Measurements from ENCODE around the gene MAGI1.
"Not testable (repeated sequence)": the region's sequence is repeated elsewhere in the genome, so short reads cannot be mapped to it uniquely, and the experiment has no call there.

Gene MAGI1

DNA sequence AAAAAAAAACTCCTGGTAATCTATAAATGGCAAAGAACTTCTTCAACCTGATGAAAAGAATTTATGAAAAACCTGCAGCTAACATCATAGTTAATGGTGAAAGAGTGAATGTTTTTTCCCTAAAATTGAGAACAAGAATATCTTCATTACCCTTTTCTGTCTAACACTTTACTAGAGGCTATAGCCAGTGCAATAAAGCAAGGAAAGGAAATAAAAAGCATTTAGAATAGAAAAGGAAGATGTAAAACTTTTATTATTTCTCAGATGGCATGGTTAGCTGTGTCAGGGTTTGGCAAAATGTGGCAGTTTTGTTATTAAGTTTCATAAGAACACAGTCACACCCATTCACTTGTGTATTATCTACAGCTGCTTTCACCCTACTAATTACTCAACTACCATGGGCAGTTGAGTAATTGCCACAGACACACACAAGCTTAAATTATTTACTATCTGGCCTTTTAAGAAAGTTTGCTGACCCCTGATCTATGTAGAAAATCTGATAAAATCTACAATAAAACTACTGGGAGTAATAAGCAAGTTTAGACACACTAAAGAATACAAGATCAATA is 465.1 kb downstream of the MAGI1 start:
- no peak for DNase-seq (ENCODE audit: low read depth in 1 of 2, low spot score in 1 of 2)
- no peak for TF ChIP-seq JUND (IDR thresholded peaks at IDR 0.05; ENCODE audit: low read depth)
- in situ Hi-C loops (cut with HindIII; ENCODE audit: low pct_unique_long_range_greater_than_20kb, low sequenced_read_pairs): no loop called here

DNA sequence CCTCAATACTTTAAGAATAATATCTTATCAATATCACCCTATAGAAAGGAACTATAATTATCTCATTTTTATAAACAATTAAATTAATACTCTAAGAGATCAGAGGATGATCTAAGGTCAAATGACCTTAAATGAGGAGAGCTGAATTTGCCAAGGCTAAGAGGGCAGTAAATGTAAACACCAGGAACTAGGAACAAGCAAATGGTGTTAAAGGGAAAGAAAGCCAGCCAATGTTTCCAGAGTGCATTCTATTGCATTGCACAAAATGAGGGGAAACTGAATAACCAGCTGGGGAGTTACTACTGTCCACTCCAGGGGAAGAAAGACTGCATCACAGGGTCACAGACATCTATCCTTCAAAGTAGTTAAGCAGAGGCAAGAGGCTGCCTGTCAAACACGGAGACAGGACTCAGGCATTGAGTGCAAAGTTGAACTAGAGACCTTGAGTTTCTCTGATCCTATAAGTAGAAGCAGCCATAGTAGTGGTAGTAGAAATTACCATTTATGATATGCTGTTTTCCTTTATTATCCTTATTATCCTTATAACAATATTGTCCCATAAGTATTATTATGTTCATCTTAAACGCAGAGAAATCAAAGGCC is 466.4 kb downstream of the MAGI1 start:
- no peak for DNase-seq (ENCODE audit: low read depth in 1 of 2, low spot score in 1 of 2)
- no peak for TF ChIP-seq JUND (IDR thresholded peaks at IDR 0.05; ENCODE audit: low read depth)
- in situ Hi-C loops (cut with HindIII; ENCODE audit: low pct_unique_long_range_greater_than_20kb, low sequenced_read_pairs): no loop called here

GRCh38 chr3:65569845-65570405 is 468.8 kb downstream of the MAGI1 start:
- TF ChIP-seq JUND (IDR thresholded peaks at IDR 0.05; ENCODE audit: low read depth): no peak
- DNase-seq (ENCODE audit: low read depth in 1 of 2, low spot score in 1 of 2): no peak
- in situ Hi-C loops (cut with HindIII; ENCODE audit: low pct_unique_long_range_greater_than_20kb, low sequenced_read_pairs): no loop called here

DNA sequence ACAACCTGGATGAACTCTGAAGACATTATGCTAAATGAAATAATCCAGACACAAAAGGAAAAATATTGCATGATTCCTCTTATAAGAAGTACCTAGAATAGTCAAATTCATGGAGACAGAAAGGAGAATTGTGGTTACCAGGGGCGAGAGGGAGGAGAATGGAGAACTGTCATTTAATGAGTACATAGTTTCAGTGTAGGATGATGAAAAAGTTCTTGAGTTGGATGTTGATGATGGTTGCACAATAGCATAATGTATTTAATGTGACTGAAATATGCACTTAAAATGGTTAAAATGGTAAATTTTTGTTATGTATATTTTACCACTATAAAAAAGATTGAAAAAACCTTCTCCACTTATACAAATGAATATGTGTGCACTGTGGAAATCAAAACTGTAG is 469.6 kb downstream of the MAGI1 start:
- in situ Hi-C loops (cut with HindIII; ENCODE audit: low pct_unique_long_range_greater_than_20kb, low sequenced_read_pairs): no loop called here

GRCh38 chr3:65568497-65568896 is 470.2 kb downstream of the MAGI1 start:
- no peak for TF ChIP-seq JUND (IDR thresholded peaks at IDR 0.05; ENCODE audit: low read depth)
- in situ Hi-C loops (cut with HindIII; ENCODE audit: low pct_unique_long_range_greater_than_20kb, low sequenced_read_pairs): no loop called here
- no peak for DNase-seq (ENCODE audit: low read depth in 1 of 2, low spot score in 1 of 2)

More for the DNA sequence above, 469.6 kb downstream of the MAGI1 start:
- no peak for TF ChIP-seq JUND (IDR thresholded peaks at IDR 0.05; ENCODE audit: low read depth)
- no peak for DNase-seq (ENCODE audit: low read depth in 1 of 2, low spot score in 1 of 2)

GRCh38 chr3:65565744-65566143 is 473.0 kb downstream of the MAGI1 start:
- in situ Hi-C loops (cut with HindIII; ENCODE audit: low pct_unique_long_range_greater_than_20kb, low sequenced_read_pairs); DNase-seq (ENCODE audit: low read depth in 1 of 2, low spot score in 1 of 2): not testable (repeated sequence)

DNA sequence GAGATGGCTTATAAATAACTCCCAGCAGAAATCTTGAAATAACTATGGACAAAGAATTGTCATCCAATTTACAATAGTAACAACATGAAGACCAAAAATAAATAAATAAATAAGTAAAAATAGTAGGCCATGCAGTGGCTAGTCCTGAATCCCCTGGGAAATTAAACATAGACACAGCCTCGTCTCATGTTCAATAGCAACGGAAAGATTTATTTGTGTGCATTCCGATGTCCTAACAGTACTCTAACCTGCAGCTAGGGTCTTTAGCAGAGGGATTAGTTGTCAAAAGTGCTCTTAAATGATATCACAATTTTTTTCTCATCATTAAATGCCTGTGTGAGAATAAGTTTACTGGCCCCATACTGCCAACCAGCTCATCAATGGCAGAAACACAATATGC is 474.2 kb downstream of the MAGI1 start:
- in situ Hi-C loops (cut with HindIII; ENCODE audit: low pct_unique_long_range_greater_than_20kb, low sequenced_read_pairs): no loop called here
- TF ChIP-seq JUND (IDR thresholded peaks at IDR 0.05; ENCODE audit: low read depth): no peak
- DNase-seq (ENCODE audit: low read depth in 1 of 2, low spot score in 1 of 2): no peak

DNA sequence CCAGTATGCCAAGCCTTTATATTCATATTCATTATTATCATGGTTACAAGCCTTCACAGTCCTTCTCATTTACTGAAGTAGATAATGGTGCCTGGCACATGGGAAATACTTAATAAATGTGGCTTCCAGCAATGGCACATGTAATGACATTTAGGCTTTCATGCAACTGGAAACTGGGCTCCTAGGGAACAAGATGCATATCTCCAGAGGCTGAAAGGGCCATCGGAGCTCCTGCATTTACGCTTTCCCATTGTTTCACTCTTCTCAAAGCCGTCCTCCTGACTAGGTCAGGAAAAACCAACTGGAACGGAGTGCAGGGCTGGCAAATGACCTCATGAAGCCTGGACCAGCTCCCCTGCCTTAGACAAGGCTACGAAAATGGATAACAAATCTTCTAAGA is 474.9 kb downstream of the MAGI1 start:
- in situ Hi-C loops (cut with HindIII; ENCODE audit: low pct_unique_long_range_greater_than_20kb, low sequenced_read_pairs): no loop called here
- no peak for DNase-seq (ENCODE audit: low read depth in 1 of 2, low spot score in 1 of 2)
- no peak for TF ChIP-seq JUND (IDR thresholded peaks at IDR 0.05; ENCODE audit: low read depth)

- TF ChIP-seq JUND (IDR thresholded peaks at IDR 0.05; ENCODE audit: low read depth): no peak
- in situ Hi-C loops (cut with HindIII; ENCODE audit: low pct_unique_long_range_greater_than_20kb, low sequenced_read_pairs): no loop called here
- no peak for DNase-seq (ENCODE audit: low read depth in 1 of 2, low spot score in 1 of 2)
Observed at GRCh38 chr3:65562447-65562846, 476.3 kb downstream of the MAGI1 start.

- no peak for DNase-seq (ENCODE audit: low read depth in 1 of 2, low spot score in 1 of 2)
- no peak for TF ChIP-seq JUND (IDR thresholded peaks at IDR 0.05; ENCODE audit: low read depth)
- in situ Hi-C loops (cut with HindIII; ENCODE audit: low pct_unique_long_range_greater_than_20kb, low sequenced_read_pairs): no loop called here
Observed at GRCh38 chr3:65561617-65562016, 477.1 kb downstream of the MAGI1 start.

GRCh38 chr3:65560901-65561300 is 477.8 kb downstream of the MAGI1 start:
- in situ Hi-C loops (cut with HindIII; ENCODE audit: low pct_unique_long_range_greater_than_20kb, low sequenced_read_pairs): no loop called here
- no peak for DNase-seq (ENCODE audit: low read depth in 1 of 2, low spot score in 1 of 2)
- TF ChIP-seq JUND (IDR thresholded peaks at IDR 0.05; ENCODE audit: low read depth): no peak

DNA sequence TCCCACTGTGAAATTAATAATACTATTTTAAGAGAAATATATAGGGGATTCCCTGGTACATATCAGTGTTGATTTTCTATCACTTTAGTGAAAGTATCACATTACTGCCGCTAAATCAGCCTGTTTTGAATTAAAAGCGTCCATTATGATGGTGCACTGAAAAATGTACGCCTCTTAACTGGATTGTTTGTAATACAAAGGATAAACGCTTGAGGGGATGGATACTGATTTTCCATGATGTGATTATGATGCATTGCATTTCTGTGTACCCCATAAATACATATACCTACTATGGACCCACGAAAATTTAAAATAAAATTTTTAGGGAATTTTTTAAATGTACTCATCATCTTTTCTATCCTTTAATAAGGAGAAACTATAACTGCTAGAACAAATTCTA is 478.6 kb downstream of the MAGI1 start:
- in situ Hi-C loops (cut with HindIII; ENCODE audit: low pct_unique_long_range_greater_than_20kb, low sequenced_read_pairs): no loop called here
- no peak for DNase-seq (ENCODE audit: low read depth in 1 of 2, low spot score in 1 of 2)
- TF ChIP-seq JUND (IDR thresholded peaks at IDR 0.05; ENCODE audit: low read depth): no peak

GRCh38 chr3:65559643-65560042 is 479.1 kb downstream of the MAGI1 start:
- no peak for DNase-seq (ENCODE audit: low read depth in 1 of 2, low spot score in 1 of 2)
- in situ Hi-C loops (cut with HindIII; ENCODE audit: low pct_unique_long_range_greater_than_20kb, low sequenced_read_pairs): no loop called here
- no peak for TF ChIP-seq JUND (IDR thresholded peaks at IDR 0.05; ENCODE audit: low read depth)

GRCh38 chr3:65558826-65559225 is 479.9 kb downstream of the MAGI1 start:
- no peak for DNase-seq (ENCODE audit: low read depth in 1 of 2, low spot score in 1 of 2)
- in situ Hi-C loops (cut with HindIII; ENCODE audit: low pct_unique_long_range_greater_than_20kb, low sequenced_read_pairs): no loop called here
- TF ChIP-seq JUND (IDR thresholded peaks at IDR 0.05; ENCODE audit: low read depth): no peak
